ENCODE results near the gene ADAM12.

GRCh38 chr10:126205486-126206205 lies 182.6 kb downstream of the ADAM12 start:
- TF ChIP-seq ADNP (tag; IDR thresholded peaks at IDR 0.05) = no peak
- no peak for TF ChIP-seq POLR2AphosphoS5 (IDR thresholded peaks at IDR 0.05; ENCODE audit: control insufficient read depth, insufficient read depth, low read depth, low read length)
- no peak for TF ChIP-seq ARID3A (IDR thresholded peaks at IDR 0.05; ENCODE audit: borderline replicate concordance, low read depth, low read length)
- TF ChIP-seq EP300 (IDR thresholded peaks at IDR 0.05; ENCODE audit: low read length) = peak; percentile 29; the same call in 1 of the 2 replicates
- no peak for TF ChIP-seq RNF219 (CRISPR knock-in tag; IDR thresholded peaks at IDR 0.05)
- TF ChIP-seq, protein P1, sequence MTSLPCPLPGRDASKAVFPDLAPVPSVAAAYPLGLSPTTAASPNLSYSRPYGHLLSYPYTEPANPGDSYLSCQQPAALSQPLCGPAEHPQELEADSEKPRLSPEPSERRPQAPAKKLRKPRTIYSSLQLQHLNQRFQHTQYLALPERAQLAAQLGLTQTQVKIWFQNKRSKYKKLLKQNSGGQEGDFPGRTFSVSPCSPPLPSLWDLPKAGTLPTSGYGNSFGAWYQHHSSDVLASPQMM (CRISPR knock-in tag; IDR thresholded peaks at IDR 0.05) = no peak
- TF ChIP-seq PURB (CRISPR knock-in tag; IDR thresholded peaks at IDR 0.05; ENCODE audit: low read depth) = no peak
- TF ChIP-seq CTCF (IDR thresholded peaks at IDR 0.05 in 2 of 3, conservative IDR thresholded peaks at IDR 0.05 in 1 of 3; ENCODE audit: insufficient read depth in 2 of 3, low read depth in 1 of 3, low read length in 3 of 3) = no peak
- TF ChIP-seq HDAC6 (IDR thresholded peaks at IDR 0.05; ENCODE audit: low read depth, low read length) = no peak
- TF ChIP-seq MXI1 (IDR thresholded peaks at IDR 0.05; ENCODE audit: low read depth, low read length) = no peak
- TF ChIP-seq, protein P2, sequence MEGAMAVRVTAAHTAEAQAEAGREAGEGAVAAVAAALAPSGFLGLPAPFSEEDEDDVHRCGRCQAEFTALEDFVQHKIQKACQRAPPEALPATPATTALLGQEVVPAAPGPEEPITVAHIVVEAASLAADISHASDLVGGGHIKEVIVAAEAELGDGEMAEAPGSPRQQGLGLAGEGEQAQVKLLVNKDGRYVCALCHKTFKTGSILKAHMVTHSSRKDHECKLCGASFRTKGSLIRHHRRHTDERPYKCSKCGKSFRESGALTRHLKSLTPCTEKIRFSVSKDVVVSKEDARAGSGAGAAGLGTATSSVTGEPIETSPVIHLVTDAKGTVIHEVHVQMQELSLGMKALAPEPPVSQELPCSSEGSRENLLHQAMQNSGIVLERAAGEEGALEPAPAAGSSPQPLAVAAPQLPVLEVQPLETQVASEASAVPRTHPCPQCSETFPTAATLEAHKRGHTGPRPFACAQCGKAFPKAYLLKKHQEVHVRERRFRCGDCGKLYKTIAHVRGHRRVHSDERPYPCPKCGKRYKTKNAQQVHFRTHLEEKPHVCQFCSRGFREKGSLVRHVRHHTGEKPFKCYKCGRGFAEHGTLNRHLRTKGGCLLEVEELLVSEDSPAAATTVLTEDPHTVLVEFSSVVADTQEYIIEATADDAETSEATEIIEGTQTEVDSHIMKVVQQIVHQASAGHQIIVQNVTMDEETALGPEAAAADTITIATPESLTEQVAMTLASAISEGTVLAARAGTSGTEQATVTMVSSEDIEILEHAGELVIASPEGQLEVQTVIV (CRISPR knock-in tag; IDR thresholded peaks at IDR 0.05; ENCODE audit: borderline replicate concordance) = no peak
- TF ChIP-seq POLR2A (conservative IDR thresholded peaks at IDR 0.05) = no peak

Measured in K562 (cell line).